ENCODE data around the gene KCNK1. TPM values are rescaled to one million over a fixed set of nuclear protein-coding genes. Genes with fewer than 3 reads are reported as not detected.

The KCNK1 gene
- polyA plus RNA-seq, 1 donor (not counting 4 experiments of a cell fraction or from before 2014, with no cell fraction given): 17.5 TPM

GRCh38 chr1:233621923-233622322 is 8.0 kb downstream of the KCNK1 start:
- no peak for TF ChIP-seq CTCF (optimal IDR thresholded peaks at IDR 0.05 in 1 of 3, IDR thresholded peaks at IDR 0.05 in 1 of 3, conservative IDR thresholded peaks at IDR 0.05 in 1 of 3; ENCODE audit: extremely low read depth in 1 of 3, insufficient read depth in 2 of 3, low read length in 3 of 3)
- TF ChIP-seq EZH2 (IDR thresholded peaks at IDR 0.05; ENCODE audit: low read length): no peak
- no peaks in the 10 kb centered on the region for H3K9me3 ChIP-seq (ENCODE audit: control insufficient read depth, low read depth, low read length)
- H2AFZ ChIP-seq (ENCODE audit: control insufficient read depth, low read length): no peak overlapping the region
- peaks cover 11 to 13% of the 10 kb centered on the region in 2 experiments for H3K36me3 ChIP-seq (ENCODE audit: control insufficient read depth in 2 of 2, extremely low read depth in 1 of 2, insufficient read depth in 2 of 2, low read length in 2 of 2)
- H3K4me2 ChIP-seq (ENCODE audit: control insufficient read depth, extremely low read depth, insufficient read depth, low read depth, low read length): no peak overlapping the region
- no peaks in the 10 kb centered on the region for H4K20me1 ChIP-seq (ENCODE audit: control insufficient read depth, extremely low read depth, insufficient read depth, low read length)
- peaks cover 46% of the 10 kb centered on the region for H3K79me2 ChIP-seq (ENCODE audit: control insufficient read depth, insufficient read depth, low read length)
- DNase-seq (ENCODE audit: low read depth, low spot score): no peak
- no peaks in the 10 kb centered on the region for H3K27me3 ChIP-seq (ENCODE audit: control insufficient read depth, extremely low read depth, insufficient read depth, low read length)
- no peak overlapping the region for H3K27ac ChIP-seq (ENCODE audit: control insufficient read depth, insufficient read depth, low read length)
- FAIRE-seq: no peak
- peaks cover 1% of the 10 kb centered on the region for H3K4me1 ChIP-seq (ENCODE audit: control insufficient read depth, extremely low read depth, insufficient read depth, low read length)
- dilution Hi-C loops (cut with MboI; ENCODE audit: extremely low pct_ligation_motif_present, low sequenced_read_pairs): no loop called here
- H3K9me1 ChIP-seq (ENCODE audit: control insufficient read depth, extremely low read depth, insufficient read depth, low read length): peaks cover 5% of the 10 kb centered on the region
- no peak overlapping the region for H3K4me3 ChIP-seq (ENCODE audit: control insufficient read depth in 2 of 3, extremely low read depth in 1 of 3, insufficient read depth in 2 of 3, low read depth in 1 of 3, low read length in 3 of 3)
- H3K9ac ChIP-seq (ENCODE audit: control insufficient read depth, extremely low read depth, insufficient read depth, low read length): no peak overlapping the region

GRCh38 chr1:233624289-233624688 is 10.4 kb downstream of the KCNK1 start:
- Histone ChIP-seq H3K4me2 (ENCODE audit: control insufficient read depth, extremely low read depth, insufficient read depth, low read depth, low read length) (no peak overlapping the region), H2AFZ (ENCODE audit: control insufficient read depth, low read length) (no peak overlapping the region), H3K4me1 (ENCODE audit: control insufficient read depth, extremely low read depth, insufficient read depth, low read length) (peaks cover 12% of the 10 kb centered on the region), H3K27ac (ENCODE audit: control insufficient read depth, insufficient read depth, low read length) (no peak overlapping the region), H3K79me2 (ENCODE audit: control insufficient read depth, insufficient read depth, low read length) (peaks cover 31% of the 10 kb centered on the region), H3K9ac (ENCODE audit: control insufficient read depth, extremely low read depth, insufficient read depth, low read length) (no peak overlapping the region), H3K9me3 (ENCODE audit: control insufficient read depth, low read depth, low read length) (no peaks in the 10 kb centered on the region), H3K27me3 (ENCODE audit: control insufficient read depth, extremely low read depth, insufficient read depth, low read length) (no peaks in the 10 kb centered on the region), H3K4me3 (ENCODE audit: control insufficient read depth in 2 of 3, extremely low read depth in 1 of 3, insufficient read depth in 2 of 3, low read depth in 1 of 3, low read length in 3 of 3) (no peak overlapping the region), H3K9me1 (ENCODE audit: control insufficient read depth, extremely low read depth, insufficient read depth, low read length) (peaks cover 3% of the 10 kb centered on the region), H4K20me1 (ENCODE audit: control insufficient read depth, extremely low read depth, insufficient read depth, low read length) (no peaks in the 10 kb centered on the region), H3K36me3 (ENCODE audit: control insufficient read depth in 2 of 2, extremely low read depth in 1 of 2, insufficient read depth in 2 of 2, low read length in 2 of 2) (peaks cover 1 to 6% of the 10 kb centered on the region in 2 experiments)
- TF ChIP-seq CTCF (optimal IDR thresholded peaks at IDR 0.05 in 1 of 3, IDR thresholded peaks at IDR 0.05 in 1 of 3, conservative IDR thresholded peaks at IDR 0.05 in 1 of 3; ENCODE audit: extremely low read depth in 1 of 3, insufficient read depth in 2 of 3, low read length in 3 of 3): no peak
- TF ChIP-seq EZH2 (IDR thresholded peaks at IDR 0.05; ENCODE audit: low read length): no peak
- DNase-seq (ENCODE audit: low read depth, low spot score) (no peak), FAIRE-seq (no peak)
- dilution Hi-C loops (cut with MboI; ENCODE audit: extremely low pct_ligation_motif_present, low sequenced_read_pairs): no loop called here
